GM12878 (cell line): ENCODE measurements around the gene ANKRD13B. TPM values are rescaled to one million over a fixed set of nuclear protein-coding genes. Genes with fewer than 3 reads are reported as not detected.
"Not testable (repeated sequence)": the region's sequence is repeated elsewhere in the genome, so short reads cannot be mapped to it uniquely, and the experiment has no call there.

Source experiments
- ATAC-seq: fragments of 200-7000 bp; cut with Tn5 transposase; 3 replicates; pipeline ENCODE4 v1.9.1; 2020; ENCODE audit warnings: mild to moderate bottlenecking, moderate library complexity
- BruUV-seq: library from RNA; stranded (reverse); fragments of 400-500 nt; replicated peaks from 2 replicates; lab custom pipeline; 2021; lab: Mats Ljungman, UMichigan
- CTCF ChIA-PET: fragments of 300-600 bp; sonication (Branson Sonifier 250); formaldehyde crosslinking; extraction: SDS; loops from one replicate; lab custom pipeline; 2021; ENCODE audit warnings: inconsistent platforms; lab: Yijun Ruan, JAX
- POLR2A ChIA-PET: fragments of 350-600 bp; formaldehyde crosslinking; extraction: SDS; loops from one replicate; lab custom pipeline; 2021; ENCODE audit warnings: inconsistent platforms; lab: Charles Lee
- RAD21 ChIA-PET: fragments of 300-600 bp; sonication (Branson Sonifier 250); formaldehyde crosslinking; loops from one replicate; lab custom pipeline; 2023; ENCODE audit warnings: antibody characterized with exemption; ENCODE audit not compliant: unreplicated experiment; lab: Charles Lee
- SMC1A ChIA-PET: fragments of 300-600 bp; sonication (Branson Sonifier 250); formaldehyde crosslinking; loops from one replicate; lab custom pipeline; 2023; ENCODE audit not compliant: unreplicated experiment, uncharacterized antibody; lab: Charles Lee
- DNase-seq: peaks from one replicate; pipeline ENCODE4 v3.0.0-alpha.2; 2011; ENCODE audit warnings: low read depth, low spot score
- FAIRE-seq: peaks from 3 replicates; lab custom pipeline; 2011; peaks lifted over from hg19 to GRCh38; lab: Jason Lieb, UNC
- H2AFZ ChIP-seq: 2 replicates; pipeline ENCODE4 v1.6.0; 2011; ENCODE audit warnings: low read depth, low read length, control low read depth; ENCODE audit not compliant: control insufficient read depth
- H3K27ac ChIP-seq: 2 replicates; pipeline ENCODE4 v1.5.1; 2011; ENCODE audit warnings: control low read depth; ENCODE audit not compliant: control insufficient read depth, insufficient read depth
- H3K27me3 ChIP-seq, 2 experiments: replicated peaks in 1 of 2; 2 replicates each; pipeline versions ENCODE4 v1.6.0 to v1.6.1; 2011; ENCODE audit warnings: low read length in 1 of 2; ENCODE audit not compliant: control insufficient read depth in 2 of 2, insufficient read depth in 2 of 2
- H3K36me3 ChIP-seq, 2 experiments: 2 replicates each; pipeline ENCODE4 v1.5.1; 2011; ENCODE audit warnings: low read length in 1 of 2; ENCODE audit not compliant: control insufficient read depth in 2 of 2, insufficient read depth in 2 of 2
- H3K4me1 ChIP-seq: 2 replicates; pipeline ENCODE4 v1.6.1; 2011; ENCODE audit warnings: mild to moderate bottlenecking, low read length, moderate library complexity, mixed read lengths; ENCODE audit not compliant: control insufficient read depth, insufficient read depth
- H3K4me2 ChIP-seq: 2 replicates; pipeline ENCODE4 v1.6.0; 2011; ENCODE audit warnings: control low read depth; ENCODE audit not compliant: control insufficient read depth, insufficient read depth
- H3K4me3 ChIP-seq: fragments of 200-600 bp; sonication (generic); 2 replicates; pipeline ENCODE4 v1.5.1; 2016
- H3K79me2 ChIP-seq: 2 replicates; pipeline ENCODE4 v1.6.0; 2011; ENCODE audit warnings: low read length; ENCODE audit not compliant: control insufficient read depth, insufficient read depth
- H3K9ac ChIP-seq: 2 replicates; pipeline ENCODE4 v1.8.0; 2011; ENCODE audit warnings: low read length, control low read depth, mixed read lengths; ENCODE audit not compliant: control insufficient read depth, insufficient read depth
- H3K9me3 ChIP-seq: replicated peaks from 3 replicates; pipeline ENCODE4 v1.5.1; 2011; ENCODE audit warnings: mild to moderate bottlenecking, low read length; ENCODE audit not compliant: control insufficient read depth, insufficient read depth
- H4K20me1 ChIP-seq: 2 replicates; pipeline ENCODE4 v1.6.0; 2011; ENCODE audit not compliant: control insufficient read depth, insufficient read depth
- RAD21 ChIP-seq: IDR thresholded peaks from 2 replicates; pipeline ENCODE4 v1.6.1; 2011; ENCODE audit warnings: mild to moderate bottlenecking, low read depth, low read length, moderate library complexity; ENCODE audit not compliant: insufficient read depth
- WGBS: methylation state at CpG from one replicate; pipeline ENCODE4 v1.1.6; 2016; ENCODE audit warnings: low lambda C conversion rate; ENCODE audit not compliant: insufficient replicate concordance, insufficient coverage; ENCODE audit errors: missing lambda C conversion rate; 5-methylcytosine and 5-hydroxymethylcytosine counted together
- in situ Hi-C: fragments of 300-500 bp; cut with MboI; formaldehyde crosslinking; loops from 9 replicates; pipeline ENCODE4 v1.14.3; 2018; ENCODE audit warnings: mixed read lengths
- intact Hi-C: fragments of 100-400 bp; cut with micrococcal nuclease; formaldehyde crosslinking; loops from one replicate; pipeline ENCODE4 v1.14.2; 2022; ENCODE audit not compliant: unreplicated experiment
- polyA plus RNA-seq, 11 experiments: library from polyadenylated mRNA; depleted of rRNA in 4 of 11; unstranded in 6 of 11; stranded (reverse) in 5 of 11; fragments of >200 nt; fragmentation: Nextera tagmentation in 4 of 11; fragmentation: Illumina TruSeq in 1 of 11; extraction: Ambion mirVana in 4 of 11; extraction: Trizol in 1 of 11; gene quantifications; 1 replicate in 1 of 11; 2 replicates in 10 of 11; pipeline versions ENCODE4 v1.2.1 to v1.2.3, GENCODE V29; 2011 to 2016; ENCODE audit warnings: inconsistent platforms in 2 of 11, missing spikeins in 2 of 11, low read depth in 1 of 11
- total RNA-seq, 4 experiments: library from RNA; depleted of rRNA in 3 of 4; stranded (reverse); fragments of >200 nt in 3 of 4; fragmentation: Illumina TruSeq in 1 of 4; extraction: Trizol in 1 of 4; gene quantifications; 2 replicates each; pipeline versions ENCODE4 v1.2.1 to v1.2.3, GENCODE V29; 2013 to 2021
- TF ChIP-seq, protein P1 (sequence below), 3 experiments: IDR thresholded peaks in 2 of 3; conservative IDR thresholded peaks in 1 of 3; 2 replicates each; pipeline ENCODE4 v1.5.1; 2011; ENCODE audit warnings: low read depth in 3 of 3, low read length in 3 of 3, mild to moderate bottlenecking in 3 of 3, control low read depth in 2 of 3, moderate library complexity in 2 of 3, inconsistent platforms in 1 of 3, mixed read lengths in 1 of 3; ENCODE audit not compliant: control insufficient read depth in 2 of 3, insufficient read depth in 1 of 3; ENCODE audit errors: extremely low read depth in 1 of 3
- TF ChIP-seq, protein P2 (sequence below): fragments of 450-650 bp; formaldehyde crosslinking; IDR thresholded peaks from 2 replicates; pipeline ENCODE4 v1.4.0; 2022; ENCODE audit warnings: mild to moderate bottlenecking, moderate library complexity

Gene ANKRD13B
- total and polyA plus RNA-seq, 10 of the 15 experiments (the other 5 are each of a cell fraction or from before 2014, with no cell fraction given): 0.18 to 15.0 (median 2.8) TPM

DNA sequence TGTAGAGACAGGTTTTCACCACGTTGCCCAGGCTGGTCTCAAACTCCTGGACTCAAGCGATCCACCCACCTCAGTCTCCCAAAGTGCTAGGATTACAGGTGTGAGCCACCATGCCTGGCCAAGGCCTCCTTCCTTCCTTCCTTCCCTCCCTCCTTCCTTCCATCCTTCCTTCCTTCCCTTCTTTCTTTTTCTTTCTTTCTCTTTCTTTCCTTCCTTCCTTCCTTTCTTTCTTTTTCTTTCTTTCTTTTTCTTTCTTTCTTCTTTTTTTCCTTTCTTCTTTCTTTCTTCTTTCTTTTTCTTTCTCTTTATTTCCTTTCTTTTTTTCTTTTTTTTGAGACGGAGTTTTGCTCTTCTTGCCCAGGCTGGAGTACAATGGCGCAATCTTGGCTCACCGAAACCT, 34.8 kb upstream of the ANKRD13B start:
- H3K4me2 ChIP-seq, H3K4me3 ChIP-seq, DNase-seq, H3K9ac ChIP-seq, H3K79me2 ChIP-seq, H3K36me3 ChIP-seq, H2AFZ ChIP-seq, FAIRE-seq, ATAC-seq, intact Hi-C loops, H4K20me1 ChIP-seq, H3K9me3 ChIP-seq, in situ Hi-C loops, SMC1A ChIA-PET, BruUV-seq, H3K27me3 ChIP-seq, H3K27ac ChIP-seq: not testable (repeated sequence)
- H3K4me1 ChIP-seq: peaks cover 45% of the 10 kb centered on the region
- ChIA-PET POLR2A (interaction anchor here (0.7 kb wide), 1 partner anchor 12 kb away, joined by 4 read pairs; no protein-coding TSS in a partner anchor), RAD21 (interaction anchor here (1.9 kb wide), 1 partner anchor 188 kb away, joined by 5 read pairs; no protein-coding TSS in a partner anchor), CTCF (interaction anchor here (1.9 kb wide), 1 partner anchor 24 kb away, joined by 5 read pairs; no protein-coding TSS in a partner anchor)
- 76% methylated on average over 5 of the region's 5 CpGs for WGBS

DNA sequence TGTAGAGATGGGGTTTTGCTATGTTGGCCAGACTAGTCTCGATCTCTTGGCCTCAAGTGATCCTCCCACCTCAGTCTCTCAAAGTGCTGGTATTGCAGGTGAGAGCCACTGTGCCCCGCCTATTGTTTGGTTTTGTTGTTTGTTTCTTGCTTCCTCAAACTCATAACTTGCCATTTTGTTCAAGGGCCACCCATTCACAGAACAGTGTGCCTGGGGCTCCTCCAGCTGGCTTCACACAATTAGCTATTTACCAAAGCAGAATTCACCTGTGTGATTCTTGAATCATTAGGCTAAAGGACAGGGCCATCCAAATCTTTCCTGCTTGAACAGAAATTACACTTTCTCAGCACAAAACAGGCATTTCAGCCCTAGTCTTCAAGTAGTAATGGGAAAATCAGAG, 33.3 kb upstream of the ANKRD13B start:
- in situ Hi-C loops (no loop called here), intact Hi-C loops (no loop called here)
- Histone ChIP-seq H3K9ac (no peak overlapping the region), H3K79me2 (no peaks in the 10 kb centered on the region), H3K9me3 (no peaks in the 10 kb centered on the region), H3K4me1 (peaks cover 45% of the 10 kb centered on the region), H3K4me2 (no peak overlapping the region), H3K27me3 (no peaks in the 10 kb centered on the region), H4K20me1 (no peaks in the 10 kb centered on the region), H3K36me3 (peaks cover 2 to 3% of the 10 kb centered on the region in 2 experiments; a peak in 3 of 4 replicates), H3K4me3 (no peak overlapping the region), H3K27ac (no peak overlapping the region), H2AFZ (no peak overlapping the region)
- ChIA-PET POLR2A (interaction anchor here (0.6 kb wide), 1 partner anchor 11 kb away, joined by 3 read pairs; no protein-coding TSS in a partner anchor), CTCF (interaction anchor here (1.0 to 1.8 kb wide), 6 partner anchors 10 to 536 kb away, joined by 3 to 9 read pairs (median 7); no protein-coding TSS in a partner anchor), SMC1A (interaction anchor here (1.0 to 2.0 kb wide), 3 partner anchors 11 to 190 kb away, joined by 3 to 11 read pairs (median 5); partner anchors contain the start of gene ANKRD13B), RAD21 (interaction anchor here (0.8 to 1.5 kb wide), 2 partner anchors 18 to 190 kb away, joined by 3 to 4 read pairs; no protein-coding TSS in a partner anchor)
- peak; percentile 52 for FAIRE-seq
- no TSS peak for BruUV-seq
- WGBS: 85% methylated on average over 2 of the region's 2 CpGs
- ATAC-seq: peak; percentile 11; the same call in 2 of the 3 replicates
- DNase-seq: no peak
- TF ChIP-seq, protein P1, sequence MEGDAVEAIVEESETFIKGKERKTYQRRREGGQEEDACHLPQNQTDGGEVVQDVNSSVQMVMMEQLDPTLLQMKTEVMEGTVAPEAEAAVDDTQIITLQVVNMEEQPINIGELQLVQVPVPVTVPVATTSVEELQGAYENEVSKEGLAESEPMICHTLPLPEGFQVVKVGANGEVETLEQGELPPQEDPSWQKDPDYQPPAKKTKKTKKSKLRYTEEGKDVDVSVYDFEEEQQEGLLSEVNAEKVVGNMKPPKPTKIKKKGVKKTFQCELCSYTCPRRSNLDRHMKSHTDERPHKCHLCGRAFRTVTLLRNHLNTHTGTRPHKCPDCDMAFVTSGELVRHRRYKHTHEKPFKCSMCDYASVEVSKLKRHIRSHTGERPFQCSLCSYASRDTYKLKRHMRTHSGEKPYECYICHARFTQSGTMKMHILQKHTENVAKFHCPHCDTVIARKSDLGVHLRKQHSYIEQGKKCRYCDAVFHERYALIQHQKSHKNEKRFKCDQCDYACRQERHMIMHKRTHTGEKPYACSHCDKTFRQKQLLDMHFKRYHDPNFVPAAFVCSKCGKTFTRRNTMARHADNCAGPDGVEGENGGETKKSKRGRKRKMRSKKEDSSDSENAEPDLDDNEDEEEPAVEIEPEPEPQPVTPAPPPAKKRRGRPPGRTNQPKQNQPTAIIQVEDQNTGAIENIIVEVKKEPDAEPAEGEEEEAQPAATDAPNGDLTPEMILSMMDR (IDR thresholded peaks at IDR 0.05 in 2 of 3, conservative IDR thresholded peaks at IDR 0.05 in 1 of 3; ENCODE audit: control insufficient read depth in 2 of 3, extremely low read depth in 1 of 3, insufficient read depth in 1 of 3, low read depth in 3 of 3, low read length in 3 of 3): peak in 1 of 3 experiments; percentile 6; a peak in 1 of 6 replicates
- peak; percentile 25 for TF ChIP-seq RAD21
- TF ChIP-seq, protein P2, sequence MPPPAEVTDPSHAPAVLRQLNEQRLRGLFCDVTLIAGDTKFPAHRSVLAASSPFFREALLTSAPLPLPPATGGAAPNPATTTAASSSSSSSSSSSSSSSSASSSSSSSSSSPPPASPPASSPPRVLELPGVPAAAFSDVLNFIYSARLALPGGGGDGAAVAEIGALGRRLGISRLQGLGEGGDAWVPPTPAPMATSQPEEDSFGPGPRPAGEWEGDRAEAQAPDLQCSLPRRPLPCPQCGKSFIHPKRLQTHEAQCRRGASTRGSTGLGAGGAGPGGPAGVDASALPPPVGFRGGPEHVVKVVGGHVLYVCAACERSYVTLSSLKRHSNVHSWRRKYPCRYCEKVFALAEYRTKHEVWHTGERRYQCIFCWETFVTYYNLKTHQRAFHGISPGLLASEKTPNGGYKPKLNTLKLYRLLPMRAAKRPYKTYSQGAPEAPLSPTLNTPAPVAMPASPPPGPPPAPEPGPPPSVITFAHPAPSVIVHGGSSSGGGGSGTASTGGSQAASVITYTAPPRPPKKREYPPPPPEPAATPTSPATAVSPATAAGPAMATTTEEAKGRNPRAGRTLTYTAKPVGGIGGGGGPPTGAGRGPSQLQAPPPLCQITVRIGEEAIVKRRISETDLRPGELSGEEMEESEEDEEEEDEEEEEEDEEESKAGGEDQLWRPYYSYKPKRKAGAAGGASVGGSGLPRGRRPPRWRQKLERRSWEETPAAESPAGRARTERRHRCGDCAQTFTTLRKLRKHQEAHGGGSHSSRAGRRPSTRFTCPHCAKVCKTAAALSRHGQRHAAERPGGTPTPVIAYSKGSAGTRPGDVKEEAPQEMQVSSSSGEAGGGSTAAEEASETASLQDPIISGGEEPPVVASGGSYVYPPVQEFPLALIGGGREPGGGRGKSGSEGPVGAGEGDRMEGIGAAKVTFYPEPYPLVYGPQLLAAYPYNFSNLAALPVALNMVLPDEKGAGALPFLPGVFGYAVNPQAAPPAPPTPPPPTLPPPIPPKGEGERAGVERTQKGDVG: no peak
